Measurements from ENCODE around the gene MRGPRD. TPM values are rescaled to one million over a fixed set of nuclear protein-coding genes. Genes with fewer than 3 reads are reported as not detected.
A peak's percentile ranks its signal among the peaks of the same experiment; 100 is the strongest.

MRGPRD gene
- total and polyA plus RNA-seq, 11 donors: not detected

DNA sequence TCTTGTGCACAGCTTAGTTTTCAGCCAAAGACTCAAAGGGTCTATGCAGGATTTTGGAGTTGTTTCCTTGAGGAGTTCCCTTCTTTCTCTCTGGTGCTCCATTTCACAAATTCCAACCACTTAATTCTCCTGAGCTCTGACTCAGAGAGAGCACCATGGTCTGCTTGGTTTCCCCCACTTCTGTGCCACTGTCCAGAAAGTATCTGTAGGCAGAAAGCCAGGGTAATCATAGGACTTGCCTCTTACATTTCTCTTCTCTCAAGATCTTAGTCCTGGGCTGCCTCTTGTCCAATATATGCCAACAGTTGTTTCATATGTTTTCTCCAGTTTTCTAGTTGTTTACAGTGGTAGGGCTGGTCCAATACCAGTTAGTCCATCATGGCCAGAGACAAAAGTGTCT, 6.4 kb upstream of the MRGPRD start:
- Histone ChIP-seq H3K4me3 (no peak overlapping the region), H3K4me1 (no peaks in the 10 kb centered on the region), H3K27ac (no peak overlapping the region), H3K9me3 (peaks cover 0 to 22% (median 0%) of the 10 kb centered on the region in 12 donors), H3K36me3 (no peaks in the 10 kb centered on the region), H3K27me3 (peaks cover 0 to 8% (median 0%) of the 10 kb centered on the region in 9 donors)
- ATAC-seq (no peak), DNase-seq (no peak)
- TF ChIP-seq, protein P1, sequence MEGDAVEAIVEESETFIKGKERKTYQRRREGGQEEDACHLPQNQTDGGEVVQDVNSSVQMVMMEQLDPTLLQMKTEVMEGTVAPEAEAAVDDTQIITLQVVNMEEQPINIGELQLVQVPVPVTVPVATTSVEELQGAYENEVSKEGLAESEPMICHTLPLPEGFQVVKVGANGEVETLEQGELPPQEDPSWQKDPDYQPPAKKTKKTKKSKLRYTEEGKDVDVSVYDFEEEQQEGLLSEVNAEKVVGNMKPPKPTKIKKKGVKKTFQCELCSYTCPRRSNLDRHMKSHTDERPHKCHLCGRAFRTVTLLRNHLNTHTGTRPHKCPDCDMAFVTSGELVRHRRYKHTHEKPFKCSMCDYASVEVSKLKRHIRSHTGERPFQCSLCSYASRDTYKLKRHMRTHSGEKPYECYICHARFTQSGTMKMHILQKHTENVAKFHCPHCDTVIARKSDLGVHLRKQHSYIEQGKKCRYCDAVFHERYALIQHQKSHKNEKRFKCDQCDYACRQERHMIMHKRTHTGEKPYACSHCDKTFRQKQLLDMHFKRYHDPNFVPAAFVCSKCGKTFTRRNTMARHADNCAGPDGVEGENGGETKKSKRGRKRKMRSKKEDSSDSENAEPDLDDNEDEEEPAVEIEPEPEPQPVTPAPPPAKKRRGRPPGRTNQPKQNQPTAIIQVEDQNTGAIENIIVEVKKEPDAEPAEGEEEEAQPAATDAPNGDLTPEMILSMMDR (IDR thresholded peaks at IDR 0.05): no peak
- TF ChIP-seq POLR2A (IDR thresholded peaks at IDR 0.05): no peak
- intact Hi-C loops (cut with DNase I): no loop called here

DNA sequence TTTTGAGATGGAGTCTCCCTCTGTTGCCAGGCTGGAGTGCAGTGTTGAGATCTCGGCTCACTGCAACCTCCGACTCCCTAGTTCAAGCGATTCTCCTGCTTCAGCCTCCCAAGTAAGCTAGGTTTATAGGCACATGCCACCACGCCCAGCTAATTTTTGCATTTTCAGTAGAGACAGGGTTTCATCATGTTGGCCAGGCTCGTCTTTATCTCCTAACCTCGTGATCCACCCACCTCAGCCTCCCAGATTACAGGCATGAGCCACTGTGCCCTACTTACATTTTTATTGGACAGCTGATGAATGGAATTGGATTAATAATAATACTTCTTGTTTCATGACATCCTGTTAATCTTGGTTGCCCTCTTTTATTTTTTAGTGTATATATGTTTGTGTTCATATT, 3.0 kb upstream of the MRGPRD start:
- ATAC-seq: no peak
- 81 to 84% (median 82%) methylated on average over 6 of the region's 6 CpGs for WGBS, 4 donors
- no peaks in the 10 kb centered on the region for H3K27me3 ChIP-seq
- H3K27ac ChIP-seq: no peak overlapping the region
- H3K9me3 ChIP-seq: peaks cover 0 to 28% (median 0%) of the 10 kb centered on the region in 12 donors
- intact Hi-C loops (cut with DNase I): no loop called here
- no peak overlapping the region for H3K4me3 ChIP-seq
- no peaks in the 10 kb centered on the region for H3K36me3 ChIP-seq
- DNase-seq: no peak
- TF ChIP-seq, protein P1 (IDR thresholded peaks at IDR 0.05): no peak
- no peak for TF ChIP-seq POLR2A (IDR thresholded peaks at IDR 0.05)
- peaks cover 0 to 7% (median 2%) of the 10 kb centered on the region in 12 donors for H3K4me1 ChIP-seq

DNA sequence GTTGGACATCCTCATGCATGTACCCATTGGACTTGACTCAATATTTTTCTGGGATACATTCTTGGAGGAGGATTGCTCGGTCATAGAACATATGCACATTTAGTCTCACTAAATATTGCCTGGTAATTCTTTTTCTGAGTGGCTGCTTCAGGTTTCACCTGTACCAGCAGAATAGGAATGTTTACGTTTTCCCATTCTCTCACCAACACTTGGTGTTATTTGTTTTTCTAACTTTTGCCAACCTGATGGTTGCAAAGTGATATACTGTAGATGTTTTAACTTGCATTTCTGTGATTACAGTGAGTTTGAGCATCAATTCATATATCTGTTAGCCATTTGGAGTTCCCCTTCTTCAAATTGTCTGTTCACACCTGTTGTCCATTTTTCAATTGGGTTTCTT, 1.3 kb upstream of the MRGPRD start:
- no peaks in the 10 kb centered on the region for H3K36me3 ChIP-seq
- H3K4me3 ChIP-seq: no peak overlapping the region
- intact Hi-C loops (cut with DNase I): no loop called here

DNA sequence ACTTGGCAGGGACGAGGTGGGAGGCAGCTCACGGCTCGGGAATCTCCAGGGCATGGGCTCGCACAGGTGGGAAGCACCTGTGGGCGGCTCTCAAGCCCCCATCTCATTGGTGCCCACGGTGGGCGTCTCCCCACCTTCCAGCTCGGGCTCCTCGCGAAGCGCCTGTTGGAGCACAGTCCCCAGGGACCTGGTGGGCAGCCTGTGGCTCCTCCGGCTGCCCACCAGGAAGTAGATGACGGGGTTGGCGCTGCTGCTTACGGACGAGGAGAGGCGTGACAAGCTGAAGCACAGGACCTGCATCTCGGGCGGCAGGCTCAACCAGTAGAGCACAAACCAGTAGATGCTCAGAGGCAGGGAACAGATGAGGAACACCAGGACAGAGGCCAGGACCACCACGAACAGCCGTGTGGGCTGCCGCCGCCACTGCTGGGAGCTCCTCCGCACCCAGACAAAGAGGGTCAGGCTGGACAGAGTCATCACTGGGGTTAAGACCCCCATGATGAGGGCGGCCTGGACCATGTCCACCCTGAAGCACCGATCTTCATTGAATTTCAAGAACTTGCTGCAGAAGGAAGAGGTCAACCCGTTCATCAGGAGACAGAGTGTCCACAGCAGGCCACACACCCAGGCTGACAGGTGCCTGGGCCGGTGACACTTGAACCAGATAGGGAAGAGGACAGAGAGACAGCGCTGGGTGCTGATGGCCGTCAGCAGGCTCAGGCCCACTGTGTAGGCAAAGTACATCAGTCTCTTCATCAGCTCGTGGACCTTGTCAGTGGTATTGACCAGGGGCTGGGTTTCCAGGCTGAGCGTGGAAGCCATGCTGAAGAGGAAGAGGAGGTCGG, 633 bp downstream of the MRGPRD start:
- H3K27ac ChIP-seq: no peak overlapping the region
- intact Hi-C loops (cut with DNase I): no loop called here
- DNase-seq (peak in 2 of 5 donors; percentile 16 to 42), ATAC-seq (peak in 1 of 4 donors; percentile 25)
- TF ChIP-seq POLR2A (IDR thresholded peaks at IDR 0.05): no peak
- TF ChIP-seq, protein P1 (IDR thresholded peaks at IDR 0.05): no peak
- WGBS, 4 donors: 88 to 90% (median 89%) methylated on average over 28 to 33 of the region's 33 CpGs
- H3K36me3 ChIP-seq: no peaks in the 10 kb centered on the region
- no peaks in the 10 kb centered on the region for H3K27me3 ChIP-seq
- H3K4me3 ChIP-seq: no peak overlapping the region
- H3K9me3 ChIP-seq: peaks cover 0 to 9% (median 0%) of the 10 kb centered on the region in 12 donors
- H3K4me1 ChIP-seq: peaks cover 0 to 22% (median 9%) of the 10 kb centered on the region in 12 donors

More for the DNA sequence above, 1.3 kb upstream of the MRGPRD start:
- H3K27ac ChIP-seq: no peak overlapping the region
- no peak for TF ChIP-seq POLR2A (IDR thresholded peaks at IDR 0.05)
- TF ChIP-seq, protein P1 (IDR thresholded peaks at IDR 0.05): no peak
- no peaks in the 10 kb centered on the region for H3K27me3 ChIP-seq
- peaks cover 0 to 15% (median 9%) of the 10 kb centered on the region in 12 donors for H3K4me1 ChIP-seq
- 95 to 97% (median 96%) methylated on average over 2 of the region's 2 CpGs for WGBS, 4 donors
- ATAC-seq (no peak), DNase-seq (no peak)
- peaks cover 0 to 22% (median 0%) of the 10 kb centered on the region in 12 donors for H3K9me3 ChIP-seq
